Natural killer cell (primary cell): Measurements from ENCODE around the gene URB1. TPM values are rescaled to one million over a fixed set of nuclear protein-coding genes. Genes with fewer than 3 reads are reported as not detected.
"Not testable (repeated sequence)": the region's sequence is repeated elsewhere in the genome, so short reads cannot be mapped to it uniquely, and the experiment has no call there.

Source experiments
- ATAC-seq, 3 donors: fragments of 150-1000 bp in 2 of 3; fragments of 200-7000 bp in 1 of 3; cut with Tn5 transposase; 1 replicate in 1 of 3; 2 replicates in 2 of 3; pipeline ENCODE4 v1.10.0; 2021; ENCODE audit warnings: mild to moderate bottlenecking in 2 of 3, moderate library complexity in 2 of 3
- DNase-seq, 2 donors: peaks; one replicate each; pipeline versions ENCODE4 v3.0.0 to v3.0.0-alpha.2; 2013 to 2021; ENCODE audit warnings: mixed read lengths in 1 of 2
- H3K27ac ChIP-seq: one replicate; pipeline ENCODE4 v1.5.1; 2013; ENCODE audit warnings: mild to moderate bottlenecking, low read length
- H3K27me3 ChIP-seq: one replicate; pipeline ENCODE4 v1.6.1; 2013; ENCODE audit warnings: low read length; ENCODE audit not compliant: control insufficient read depth, insufficient read depth
- H3K36me3 ChIP-seq: one replicate; pipeline ENCODE4 v1.6.1; 2013; ENCODE audit warnings: low read length; ENCODE audit not compliant: control insufficient read depth, insufficient read depth
- H3K4me1 ChIP-seq: one replicate; pipeline ENCODE4 v1.6.1; 2013; ENCODE audit warnings: low read length; ENCODE audit not compliant: control insufficient read depth, insufficient read depth
- H3K4me3 ChIP-seq: one replicate; pipeline ENCODE4 v1.5.1; 2013; ENCODE audit warnings: low read length
- H3K9me3 ChIP-seq: one replicate; pipeline ENCODE4 v1.6.1; 2013; ENCODE audit warnings: low read length; ENCODE audit not compliant: control insufficient read depth, insufficient read depth
- H3K27ac Mint-ChIP-seq, 2 donors: one replicate each; pipeline ENCODE4 v1.8.0; 2022; ENCODE audit warnings: mild to moderate bottlenecking in 2 of 2, mixed read lengths in 2 of 2, moderate library complexity in 1 of 2
- H3K27me3 Mint-ChIP-seq, 2 donors: one replicate each; pipeline ENCODE4 v1.8.0; 2022; ENCODE audit warnings: low read depth in 2 of 2, mixed read lengths in 2 of 2
- H3K36me3 Mint-ChIP-seq: one replicate; pipeline ENCODE4 v1.8.0; 2022; ENCODE audit warnings: mixed read lengths
- H3K4me1 Mint-ChIP-seq, 2 donors: one replicate each; pipeline ENCODE4 v1.8.0; 2022; ENCODE audit warnings: mixed read lengths in 2 of 2
- H3K4me3 Mint-ChIP-seq: one replicate; pipeline ENCODE4 v1.8.0; 2022; ENCODE audit warnings: mild to moderate bottlenecking, moderate library complexity, mixed read lengths
- H3K9me3 Mint-ChIP-seq, 2 donors: one replicate each; pipeline ENCODE4 v1.8.0; 2022; ENCODE audit warnings: mixed read lengths in 2 of 2
- CTCF ChIP-seq: fragments of 200-600 bp; IDR thresholded peaks from one replicate; pipeline ENCODE4 v1.8.0; 2022; ENCODE audit warnings: antibody characterized with exemption
- WGBS: methylation state at CpG from one replicate; pipeline ENCODE4 v1.1.7; 2013; ENCODE audit warnings: missing lambda C conversion rate; ENCODE audit not compliant: insufficient coverage; 5-methylcytosine and 5-hydroxymethylcytosine counted together
- intact Hi-C: fragments of 100-400 bp; cut with micrococcal nuclease; formaldehyde crosslinking; loops from one replicate; pipeline ENCODE4 v1.14.2; 2022
- total RNA-seq, 4 donors: library from RNA; stranded (reverse); fragments of 120-200 nt in 1 of 4; gene quantifications; one replicate each; pipeline versions ENCODE4 v1.2.3 to v1.2.4, GENCODE V29; 2013 to 2022

Gene URB1
- total RNA-seq, 3 donors from 2014 or later (not counting 1 experiment from before 2014, with no cell fraction given) = 6.1 to 7.8 (median 7.5) TPM

- H3K9me3 Mint-ChIP-seq = no peaks in the 10 kb centered on the region
- H3K4me1 ChIP-seq = no peaks in the 10 kb centered on the region
- H3K36me3 ChIP-seq = peaks cover 35% of the 10 kb centered on the region
- H3K4me3 Mint-ChIP-seq = no peak overlapping the region
- no peaks in the 10 kb centered on the region for H3K27me3 Mint-ChIP-seq
- DNase-seq (no peak), ATAC-seq (no peak)
- H3K36me3 Mint-ChIP-seq = no peaks in the 10 kb centered on the region
- H3K27me3 ChIP-seq = no peaks in the 10 kb centered on the region
- H3K27ac Mint-ChIP-seq = no peak overlapping the region
- H3K4me3 ChIP-seq = no peak overlapping the region
- WGBS = 98% methylated on average over 6 of the region's 6 CpGs
- intact Hi-C loops = no loop called here
- no peaks in the 10 kb centered on the region for H3K4me1 Mint-ChIP-seq
- no peaks in the 10 kb centered on the region for H3K9me3 ChIP-seq
- no peak overlapping the region for H3K27ac ChIP-seq
- no peak for TF ChIP-seq CTCF
Observed at GRCh38 chr21:32312976-32313375, 79.8 kb downstream of the URB1 start.

GRCh38 chr21:32312326-32312725, 80.5 kb downstream of the URB1 start:
- Histone ChIP-seq H3K36me3 (peaks cover 29% of the 10 kb centered on the region), H3K9me3 (no peaks in the 10 kb centered on the region), H3K4me3 (no peak overlapping the region), H3K27me3 (no peaks in the 10 kb centered on the region), H3K27ac (no peak overlapping the region), H3K4me1 (no peaks in the 10 kb centered on the region)
- WGBS = 99% methylated on average over 5 of the region's 5 CpGs
- ATAC-seq = no peak
- Mint-ChIP-seq H3K4me1 (no peaks in the 10 kb centered on the region), H3K27ac (no peak overlapping the region), H3K9me3 (no peaks in the 10 kb centered on the region), H3K4me3 (no peak overlapping the region), H3K36me3 (no peaks in the 10 kb centered on the region), H3K27me3 (no peaks in the 10 kb centered on the region)
- no peak for DNase-seq
- intact Hi-C loops = no loop called here
- TF ChIP-seq CTCF = no peak

GRCh38 chr21:32311621-32312020, 81.2 kb downstream of the URB1 start:
- Histone ChIP-seq H3K9me3 (no peaks in the 10 kb centered on the region), H3K36me3 (peaks cover 22% of the 10 kb centered on the region), H3K27me3 (no peaks in the 10 kb centered on the region), H3K4me1 (no peaks in the 10 kb centered on the region), H3K4me3 (no peak overlapping the region), H3K27ac (no peak overlapping the region)
- TF ChIP-seq CTCF = no peak
- Mint-ChIP-seq H3K9me3 (no peaks in the 10 kb centered on the region), H3K27me3 (no peaks in the 10 kb centered on the region), H3K4me1 (no peaks in the 10 kb centered on the region), H3K36me3 (no peaks in the 10 kb centered on the region), H3K27ac (no peak overlapping the region), H3K4me3 (no peak overlapping the region)
- ATAC-seq (no peak), DNase-seq (no peak)
- intact Hi-C loops = no loop called here
- 98% methylated on average over 9 of the region's 9 CpGs for WGBS

- H3K27ac Mint-ChIP-seq, H3K9me3 ChIP-seq, DNase-seq, H3K36me3 Mint-ChIP-seq, intact Hi-C loops, H3K4me3 ChIP-seq, H3K4me1 Mint-ChIP-seq, H3K27me3 ChIP-seq, H3K4me3 Mint-ChIP-seq, H3K27me3 Mint-ChIP-seq, H3K27ac ChIP-seq, H3K9me3 Mint-ChIP-seq, ATAC-seq, H3K4me1 ChIP-seq: not testable (repeated sequence)
- WGBS = 90% methylated on average over 8 of the region's 9 CpGs
- H3K36me3 ChIP-seq = peaks cover 15% of the 10 kb centered on the region
Observed at GRCh38 chr21:32310976-32311375, 81.8 kb downstream of the URB1 start.
